Mesendoderm (in vitro differentiated cells): Measurements from ENCODE around the gene KCNQ5.

ENCODE experiments used
- DNase-seq: peaks from one replicate; pipeline ENCODE4 v3.0.0; 2013
- H2AK5ac ChIP-seq: 2 replicates; pipeline ENCODE4 v1.6.1; 2013; ENCODE audit warnings: low read length, inconsistent platforms
- H2BK120ac ChIP-seq: 2 replicates; pipeline ENCODE4 v1.6.1; 2013; ENCODE audit warnings: low read depth, mild to moderate bottlenecking, low read length, moderate library complexity, mixed read lengths
- H2BK15ac ChIP-seq: replicated peaks from 2 replicates; pipeline ENCODE4 v1.6.1; 2013; ENCODE audit warnings: low read depth, mild to moderate bottlenecking, moderate library complexity
- H2BK5ac ChIP-seq: 2 replicates; pipeline ENCODE4 v1.6.1; 2013; ENCODE audit warnings: low read length, inconsistent platforms
- H3K18ac ChIP-seq: 2 replicates; pipeline ENCODE4 v1.6.1; 2013; ENCODE audit warnings: mild to moderate bottlenecking, low read length, mixed read lengths
- H3K23ac ChIP-seq: one replicate; pipeline ENCODE4 v1.6.1; 2013; ENCODE audit warnings: low read length
- H3K27ac ChIP-seq: 2 replicates; pipeline ENCODE4 v1.5.1; 2013; ENCODE audit warnings: low read depth, mild to moderate bottlenecking, inconsistent platforms, low read length, moderate library complexity
- H3K27me3 ChIP-seq: 2 replicates; pipeline ENCODE4 v1.6.1; 2013; ENCODE audit warnings: low read length, control low read depth, mild to moderate bottlenecking, inconsistent platforms; ENCODE audit not compliant: insufficient read depth, poor library complexity
- H3K36me3 ChIP-seq: 2 replicates; pipeline ENCODE4 v1.6.1; 2013; ENCODE audit warnings: low read length, inconsistent platforms; ENCODE audit not compliant: control insufficient read depth, insufficient read depth
- H3K4ac ChIP-seq: one replicate; pipeline ENCODE4 v1.6.1; 2013; ENCODE audit warnings: low read depth, mild to moderate bottlenecking, low read length, moderate library complexity
- H3K4me1 ChIP-seq: 2 replicates; pipeline ENCODE4 v1.6.1; 2013; ENCODE audit warnings: low read depth, low read length, inconsistent platforms; ENCODE audit not compliant: control insufficient read depth
- H3K4me2 ChIP-seq: 2 replicates; pipeline ENCODE4 v1.6.1; 2013; ENCODE audit warnings: low read length
- H3K4me3 ChIP-seq: 2 replicates; pipeline ENCODE4 v1.5.1; 2013; ENCODE audit warnings: mild to moderate bottlenecking, low read length
- H3K56ac ChIP-seq: one replicate; pipeline ENCODE4 v1.6.1; 2013; ENCODE audit warnings: low read length
- H3K79me1 ChIP-seq: 2 replicates; pipeline ENCODE4 v1.6.1; 2013; ENCODE audit warnings: low read length, inconsistent platforms
- H3K79me2 ChIP-seq: 2 replicates; pipeline ENCODE4 v1.6.1; 2013; ENCODE audit warnings: mild to moderate bottlenecking, low read length; ENCODE audit not compliant: control insufficient read depth, insufficient read depth
- H3K9ac ChIP-seq: 2 replicates; pipeline ENCODE4 v1.6.1; 2013; ENCODE audit warnings: low read length, inconsistent platforms
- H4K5ac ChIP-seq: one replicate; pipeline ENCODE4 v1.6.1; 2013; ENCODE audit warnings: low read length
- H4K8ac ChIP-seq: one replicate; pipeline ENCODE4 v1.6.1; 2013; ENCODE audit warnings: low read depth, mild to moderate bottlenecking, control low read depth, low read length, moderate library complexity
- WGBS: extraction: QIAGEN DNeasy Blood & Tissue Kit; methylation state at CpG from one replicate; pipeline ENCODE4 v1.1.7; 2013; ENCODE audit warnings: low lambda C conversion rate, missing lambda C conversion rate; ENCODE audit not compliant: insufficient coverage; ENCODE audit errors: extremely low coverage; 5-methylcytosine and 5-hydroxymethylcytosine counted together

The KCNQ5 gene

DNA sequence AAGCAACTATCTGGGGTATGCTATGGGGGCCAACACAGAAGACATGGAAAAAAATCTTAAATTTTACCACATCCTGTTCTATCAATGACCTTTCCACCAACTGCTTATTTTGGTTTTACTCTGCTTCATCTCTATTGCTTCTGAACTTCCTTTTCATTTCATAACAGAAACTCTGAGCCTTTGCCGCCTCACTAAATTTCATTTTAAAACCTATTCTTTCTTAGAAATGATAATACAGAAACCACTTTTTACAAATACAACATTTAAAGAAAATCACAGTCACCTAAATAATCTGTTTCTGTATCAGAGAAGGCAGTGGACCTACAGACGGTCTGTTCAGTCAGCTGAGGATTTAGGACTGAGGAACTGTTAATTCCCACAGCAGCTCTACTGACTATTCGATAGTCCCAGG lies 117.5 kb downstream of the KCNQ5 start:
- Histone ChIP-seq H3K27me3 (no peaks in the 10 kb centered on the region), H3K23ac (no peak overlapping the region), H3K9ac (no peak overlapping the region), H2AK5ac (no peak overlapping the region), H2BK15ac (no peak overlapping the region), H3K4me1 (no peaks in the 10 kb centered on the region), H3K56ac (no peak overlapping the region), H4K8ac (no peak overlapping the region), H3K79me1 (no peaks in the 10 kb centered on the region), H2BK5ac (no peak overlapping the region), H3K4ac (no peak overlapping the region), H3K79me2 (no peaks in the 10 kb centered on the region), H2BK120ac (no peak overlapping the region), H3K4me2 (no peak overlapping the region), H3K18ac (no peak overlapping the region), H3K36me3 (no peaks in the 10 kb centered on the region), H3K27ac (no peak overlapping the region), H4K5ac (no peak overlapping the region), H3K4me3 (no peak overlapping the region)
- DNase-seq: no peak
- no CpG with 5 or more reads among the region's 3 CpGs for WGBS

GRCh38 chr6:72740135-72740534 lies 118.3 kb downstream of the KCNQ5 start:
- Histone ChIP-seq H2BK5ac (no peak overlapping the region), H3K4ac (no peak overlapping the region), H4K8ac (no peak overlapping the region), H3K23ac (no peak overlapping the region), H3K4me1 (no peaks in the 10 kb centered on the region), H2BK120ac (no peak overlapping the region), H3K79me2 (no peaks in the 10 kb centered on the region), H3K4me3 (no peak overlapping the region), H3K4me2 (no peak overlapping the region), H3K18ac (no peak overlapping the region), H3K27me3 (no peaks in the 10 kb centered on the region), H3K79me1 (no peaks in the 10 kb centered on the region), H3K27ac (no peak overlapping the region), H3K36me3 (no peaks in the 10 kb centered on the region), H4K5ac (no peak overlapping the region), H2AK5ac (no peak overlapping the region), H2BK15ac (no peak overlapping the region), H3K9ac (no peak overlapping the region), H3K56ac (no peak overlapping the region)
- no peak for DNase-seq
- no CpG with 5 or more reads among the region's 2 CpGs for WGBS

DNA sequence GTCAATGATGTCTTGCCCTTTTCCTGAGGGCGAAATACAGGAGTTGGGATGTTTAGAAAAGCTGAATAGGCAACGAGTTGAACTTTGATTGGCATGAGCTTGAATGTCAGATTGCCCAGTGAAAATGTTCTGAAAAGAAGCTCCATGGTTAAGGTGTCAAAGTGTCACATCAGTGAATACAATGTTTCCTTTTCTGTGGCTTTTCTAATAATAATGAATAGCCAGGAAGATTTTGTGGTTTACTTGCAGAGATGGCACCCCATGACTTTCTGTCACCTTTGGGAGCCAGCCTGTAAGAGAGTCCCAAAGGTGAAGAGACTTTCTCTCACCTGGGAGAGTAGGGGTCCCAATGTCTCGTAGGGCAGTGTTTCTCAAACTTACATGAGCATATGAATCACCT lies 119.2 kb downstream of the KCNQ5 start:
- Histone ChIP-seq H3K23ac (no peak overlapping the region), H3K36me3 (no peaks in the 10 kb centered on the region), H3K27me3 (no peaks in the 10 kb centered on the region), H3K4me2 (no peak overlapping the region), H3K18ac (no peak overlapping the region), H3K4ac (no peak overlapping the region), H3K4me1 (no peaks in the 10 kb centered on the region), H3K56ac (no peak overlapping the region), H2AK5ac (no peak overlapping the region), H4K5ac (no peak overlapping the region), H4K8ac (no peak overlapping the region), H3K79me2 (no peaks in the 10 kb centered on the region), H2BK5ac (no peak overlapping the region), H3K4me3 (no peak overlapping the region), H3K79me1 (no peaks in the 10 kb centered on the region), H2BK120ac (no peak overlapping the region), H2BK15ac (no peak overlapping the region), H3K27ac (no peak overlapping the region), H3K9ac (no peak overlapping the region)
- no peak for DNase-seq
- no CpG with 5 or more reads among the region's 3 CpGs for WGBS

DNA sequence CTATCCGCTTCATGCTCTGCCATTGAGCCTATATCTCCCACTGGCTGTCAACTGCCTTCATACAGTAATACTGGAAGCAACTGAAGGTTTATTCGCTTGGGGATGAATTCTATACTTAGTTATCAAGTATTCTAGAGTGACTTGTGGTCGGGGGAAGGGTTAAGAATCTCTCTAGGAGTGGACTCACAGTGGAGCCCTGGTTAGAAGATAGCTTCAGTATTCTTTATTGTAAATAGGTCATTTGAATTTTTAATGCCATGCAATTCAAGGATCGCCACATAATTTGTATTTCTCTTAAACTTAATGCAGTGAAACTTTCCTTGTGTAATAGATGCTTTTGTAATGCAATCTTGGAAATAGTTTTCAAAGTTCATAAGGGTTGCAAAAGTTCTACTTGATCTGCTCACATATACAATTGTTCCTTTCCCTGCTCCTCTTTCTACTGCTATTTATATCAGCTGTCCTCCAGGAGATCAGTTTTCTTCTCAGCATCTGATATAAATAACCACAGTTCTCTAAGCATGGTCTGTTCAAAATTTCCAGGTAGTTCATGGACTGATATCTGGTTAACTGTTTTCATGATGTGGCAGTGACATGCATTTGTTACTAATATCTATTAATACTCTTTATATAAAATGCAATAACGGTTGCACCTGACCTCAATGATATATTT lies 120.3 kb downstream of the KCNQ5 start:
- Histone ChIP-seq H4K5ac (no peak overlapping the region), H3K4me3 (no peak overlapping the region), H3K79me2 (no peaks in the 10 kb centered on the region), H3K4me1 (no peaks in the 10 kb centered on the region), H3K23ac (no peak overlapping the region), H3K56ac (no peak overlapping the region), H3K79me1 (no peaks in the 10 kb centered on the region), H3K4ac (no peak overlapping the region), H4K8ac (no peak overlapping the region), H2BK120ac (no peak overlapping the region), H2BK5ac (no peak overlapping the region), H3K27me3 (no peaks in the 10 kb centered on the region), H3K18ac (no peak overlapping the region), H3K27ac (no peak overlapping the region), H3K9ac (no peak overlapping the region), H2AK5ac (no peak overlapping the region), H3K36me3 (no peaks in the 10 kb centered on the region), H3K4me2 (no peak overlapping the region), H2BK15ac (no peak overlapping the region)
- no CpG with 5 or more reads among the region's 5 CpGs for WGBS
- DNase-seq: no peak

DNA sequence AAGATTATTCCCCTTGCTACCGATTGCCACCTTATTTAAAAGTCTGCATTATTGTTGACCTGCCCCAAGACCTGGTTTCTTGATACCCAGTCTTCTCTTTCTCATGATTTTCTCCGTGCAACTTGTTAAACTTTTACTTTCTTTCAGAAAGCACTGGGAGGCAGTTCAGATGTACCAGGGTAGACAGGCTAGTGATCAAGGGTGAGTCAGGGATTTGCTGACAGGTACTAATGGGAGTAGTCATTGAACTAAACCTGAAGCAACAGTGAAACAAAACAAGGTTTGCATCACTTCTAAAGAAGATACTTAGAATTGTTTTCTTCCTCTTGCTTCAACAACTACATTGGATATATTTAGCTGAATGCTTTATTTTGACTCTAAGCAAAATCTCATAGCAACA lies 124.4 kb downstream of the KCNQ5 start:
- Histone ChIP-seq H4K8ac (no peak overlapping the region), H3K23ac (no peak overlapping the region), H2AK5ac (no peak overlapping the region), H4K5ac (no peak overlapping the region), H2BK15ac (no peak overlapping the region), H3K27ac (no peak overlapping the region), H3K36me3 (no peaks in the 10 kb centered on the region), H3K9ac (no peak overlapping the region), H2BK120ac (no peak overlapping the region), H3K4ac (no peak overlapping the region), H3K18ac (no peak overlapping the region), H3K4me1 (no peaks in the 10 kb centered on the region), H3K79me2 (no peaks in the 10 kb centered on the region), H2BK5ac (no peak overlapping the region), H3K4me2 (no peak overlapping the region), H3K79me1 (no peaks in the 10 kb centered on the region), H3K56ac (no peak overlapping the region), H3K4me3 (no peak overlapping the region), H3K27me3 (no peaks in the 10 kb centered on the region)
- no peak for DNase-seq
- WGBS: no CpG with 5 or more reads among the region's 2 CpGs

- Histone ChIP-seq H3K36me3 (no peaks in the 10 kb centered on the region), H3K79me2 (no peaks in the 10 kb centered on the region), H2BK15ac (no peak overlapping the region), H4K8ac (no peak overlapping the region), H3K79me1 (no peaks in the 10 kb centered on the region), H3K23ac (no peak overlapping the region), H2AK5ac (no peak overlapping the region), H4K5ac (no peak overlapping the region), H3K27me3 (no peaks in the 10 kb centered on the region), H3K18ac (no peak overlapping the region), H3K27ac (no peak overlapping the region), H2BK120ac (no peak overlapping the region), H3K4me1 (no peaks in the 10 kb centered on the region), H3K56ac (no peak overlapping the region), H2BK5ac (no peak overlapping the region), H3K9ac (no peak overlapping the region), H3K4ac (no peak overlapping the region), H3K4me3 (no peak overlapping the region), H3K4me2 (no peak overlapping the region)
- DNase-seq: no peak
- no CpG with 5 or more reads among the region's 1 CpG for WGBS
Observed at GRCh38 chr6:72748759-72749158, 126.9 kb downstream of the KCNQ5 start.
